ENCODE measurements around the gene TBC1D22A. TPM values are rescaled to one million over a fixed set of nuclear protein-coding genes. Genes with fewer than 3 reads are reported as not detected.

TBC1D22A gene
- total RNA-seq, 6 experiments from 2014 or later, result 20.4 to 24.1 (median 22.2) TPM

DNA sequence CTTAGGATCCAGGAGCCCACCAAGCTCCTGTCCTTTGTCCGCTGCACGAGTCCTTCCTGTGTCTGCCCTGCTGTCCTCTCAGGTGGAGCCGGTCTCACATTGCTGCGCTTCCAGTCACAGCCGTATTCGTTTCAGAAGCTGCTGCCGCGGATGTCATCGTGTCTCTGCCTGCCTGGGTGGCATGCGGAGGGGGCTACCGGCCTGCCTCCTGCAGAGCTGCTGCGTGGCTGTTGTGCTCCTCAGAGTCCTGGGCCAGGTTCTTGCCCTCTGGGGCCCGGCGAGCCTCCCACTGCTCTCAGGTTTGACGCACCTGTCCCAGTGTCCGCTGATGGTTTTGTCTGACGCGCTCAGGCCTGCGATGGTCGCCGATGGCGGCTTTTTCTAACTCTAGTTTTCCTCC lies 254.2 kb downstream of the TBC1D22A start:
- Mint-ChIP-seq H3K36me3 (ENCODE audit: low read depth) (no peaks in the 10 kb centered on the region; the same call in 1 of the 2 replicates), H3K9me3 (no peaks in the 10 kb centered on the region), H3K4me3 (no peak overlapping the region), H3K27me3 (ENCODE audit: insufficient read depth) (no peaks in the 10 kb centered on the region; the same call in 1 of the 2 replicates), H3K27ac (no peak overlapping the region), H3K4me1 (ENCODE audit: low read depth) (peaks cover 10% of the 10 kb centered on the region)
- TF ChIP-seq, protein P1, sequence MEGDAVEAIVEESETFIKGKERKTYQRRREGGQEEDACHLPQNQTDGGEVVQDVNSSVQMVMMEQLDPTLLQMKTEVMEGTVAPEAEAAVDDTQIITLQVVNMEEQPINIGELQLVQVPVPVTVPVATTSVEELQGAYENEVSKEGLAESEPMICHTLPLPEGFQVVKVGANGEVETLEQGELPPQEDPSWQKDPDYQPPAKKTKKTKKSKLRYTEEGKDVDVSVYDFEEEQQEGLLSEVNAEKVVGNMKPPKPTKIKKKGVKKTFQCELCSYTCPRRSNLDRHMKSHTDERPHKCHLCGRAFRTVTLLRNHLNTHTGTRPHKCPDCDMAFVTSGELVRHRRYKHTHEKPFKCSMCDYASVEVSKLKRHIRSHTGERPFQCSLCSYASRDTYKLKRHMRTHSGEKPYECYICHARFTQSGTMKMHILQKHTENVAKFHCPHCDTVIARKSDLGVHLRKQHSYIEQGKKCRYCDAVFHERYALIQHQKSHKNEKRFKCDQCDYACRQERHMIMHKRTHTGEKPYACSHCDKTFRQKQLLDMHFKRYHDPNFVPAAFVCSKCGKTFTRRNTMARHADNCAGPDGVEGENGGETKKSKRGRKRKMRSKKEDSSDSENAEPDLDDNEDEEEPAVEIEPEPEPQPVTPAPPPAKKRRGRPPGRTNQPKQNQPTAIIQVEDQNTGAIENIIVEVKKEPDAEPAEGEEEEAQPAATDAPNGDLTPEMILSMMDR (IDR thresholded peaks at IDR 0.05), result no peak
- DNase-seq, result no peak

DNA sequence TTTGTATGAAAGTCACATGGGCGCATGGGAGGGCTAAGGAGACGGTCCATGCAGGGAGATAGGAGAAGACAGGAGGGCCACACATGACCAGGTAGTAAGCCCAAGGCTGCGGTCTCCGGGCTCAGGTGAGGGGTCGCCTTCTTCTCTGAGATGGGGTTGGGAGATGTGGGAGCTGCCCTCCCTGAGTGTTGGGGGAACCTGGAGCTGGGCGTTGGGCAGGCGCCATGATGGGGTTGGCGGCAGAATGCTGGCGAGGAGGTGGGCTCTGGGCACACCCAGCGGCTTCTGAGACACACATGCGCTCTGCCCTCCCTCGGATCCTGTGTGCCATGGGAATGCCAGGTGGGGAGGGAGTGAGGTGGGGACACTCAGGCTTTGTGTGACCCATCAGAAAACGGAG lies 254.8 kb downstream of the TBC1D22A start:
- H3K27me3 Mint-ChIP-seq (ENCODE audit: insufficient read depth), result no peaks in the 10 kb centered on the region; the same call in 1 of the 2 replicates
- DNase-seq, result no peak
- H3K9me3 Mint-ChIP-seq, result no peaks in the 10 kb centered on the region

DNA sequence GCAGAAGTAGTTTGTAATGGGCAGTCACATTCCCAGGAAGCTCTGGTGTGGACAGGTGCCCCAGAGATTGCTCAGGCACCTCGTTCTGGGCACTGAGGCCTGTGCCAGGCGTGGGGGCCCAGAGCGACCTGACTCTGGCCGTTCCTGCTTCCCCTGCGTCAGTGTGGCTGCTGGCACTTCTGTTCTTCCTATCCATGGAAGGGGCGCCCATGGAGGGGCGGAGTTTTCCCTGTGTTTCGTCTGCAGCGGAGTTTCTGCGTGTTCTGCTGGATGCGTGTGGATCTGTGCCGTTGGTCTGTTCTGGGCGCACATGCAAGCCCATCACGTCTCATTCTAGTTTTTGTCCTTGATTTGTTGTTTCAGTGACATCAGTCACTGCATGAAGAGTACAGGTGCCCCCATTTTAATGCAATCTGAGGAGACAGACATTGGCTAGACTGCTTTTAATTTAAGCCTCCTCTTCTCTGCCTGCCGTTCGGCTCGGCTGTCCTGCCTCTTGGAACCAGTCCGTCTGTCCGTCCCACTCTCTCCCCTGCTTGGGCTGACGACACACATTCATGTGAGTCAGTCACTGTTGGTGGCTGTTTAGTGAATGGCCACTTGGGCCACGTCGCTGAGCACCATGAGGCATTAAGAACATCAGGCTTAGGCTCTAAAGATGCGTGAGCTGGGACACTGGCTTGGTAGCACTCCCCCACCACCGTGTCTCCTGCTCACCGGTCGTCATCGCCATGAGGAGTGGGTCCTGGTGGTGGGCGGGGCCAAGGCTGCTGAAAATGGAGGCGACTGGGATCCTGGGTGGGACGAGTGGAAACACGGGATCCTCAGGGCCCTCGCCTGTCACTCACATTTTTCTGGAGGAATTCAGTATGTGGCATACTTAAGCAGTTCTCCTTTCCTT lies 255.8 kb downstream of the TBC1D22A start:
- Mint-ChIP-seq H3K4me1 (ENCODE audit: low read depth) (peaks cover 8% of the 10 kb centered on the region), H3K27ac (no peak overlapping the region), H3K9me3 (no peaks in the 10 kb centered on the region), H3K27me3 (ENCODE audit: insufficient read depth) (no peaks in the 10 kb centered on the region; the same call in 1 of the 2 replicates), H3K36me3 (ENCODE audit: low read depth) (no peaks in the 10 kb centered on the region; the same call in 1 of the 2 replicates), H3K4me3 (no peak overlapping the region)
- no peak for DNase-seq
- TF ChIP-seq, protein P1 (IDR thresholded peaks at IDR 0.05), result no peak

More for the DNA sequence above, 254.8 kb downstream of the TBC1D22A start:
- H3K4me1 Mint-ChIP-seq (ENCODE audit: low read depth), result peaks cover 13% of the 10 kb centered on the region
- H3K27ac Mint-ChIP-seq, result no peak overlapping the region
- no peaks in the 10 kb centered on the region; the same call in 1 of the 2 replicates for H3K36me3 Mint-ChIP-seq (ENCODE audit: low read depth)
- no peak overlapping the region for H3K4me3 Mint-ChIP-seq
- TF ChIP-seq, protein P1 (IDR thresholded peaks at IDR 0.05), result no peak

DNA sequence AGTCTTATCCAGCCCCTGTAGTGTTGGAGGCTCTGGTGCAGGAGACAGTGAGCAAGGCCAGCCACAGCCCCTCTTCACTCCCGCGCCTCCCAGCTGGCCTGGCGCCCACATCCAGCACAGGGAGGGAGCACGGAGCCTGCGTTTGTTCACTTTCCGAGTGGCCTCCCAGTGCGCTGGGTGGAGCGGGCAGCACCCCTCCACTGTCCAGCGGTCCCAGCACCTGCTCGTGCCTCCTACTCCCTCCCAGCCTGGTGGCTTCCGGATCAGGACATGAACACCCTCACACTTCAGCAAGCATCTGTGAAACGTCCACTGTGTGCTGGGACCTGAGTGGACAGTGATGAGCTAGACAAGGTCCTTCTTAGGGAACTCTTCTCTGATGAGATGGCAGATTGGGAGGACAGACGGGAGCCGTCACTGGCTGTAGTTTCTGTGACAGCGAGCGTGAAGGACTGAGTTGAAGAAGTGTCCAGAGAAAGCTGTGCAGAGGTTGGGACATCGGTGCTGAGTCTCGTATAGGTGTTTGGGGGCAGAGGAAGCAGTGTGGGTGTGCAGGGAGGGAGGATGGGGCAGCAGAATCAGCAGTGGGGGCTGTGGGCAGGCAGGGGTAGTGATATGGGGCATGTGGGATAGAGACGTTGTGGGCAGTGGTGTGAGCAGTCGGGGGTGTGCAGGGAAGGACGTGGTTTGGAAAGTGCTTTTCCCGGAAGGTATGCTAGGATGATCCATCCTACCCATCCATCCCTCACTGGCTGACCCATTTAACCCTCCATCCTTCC lies 256.8 kb downstream of the TBC1D22A start:
- DNase-seq, result no peak
- no peaks in the 10 kb centered on the region; the same call in 1 of the 2 replicates for H3K36me3 Mint-ChIP-seq (ENCODE audit: low read depth)
- TF ChIP-seq, protein P1 (IDR thresholded peaks at IDR 0.05), result no peak
- H3K9me3 Mint-ChIP-seq, result no peaks in the 10 kb centered on the region
- no peak overlapping the region for H3K27ac Mint-ChIP-seq
- H3K4me1 Mint-ChIP-seq (ENCODE audit: low read depth), result peaks cover 6% of the 10 kb centered on the region
- H3K4me3 Mint-ChIP-seq, result no peak overlapping the region
- H3K27me3 Mint-ChIP-seq (ENCODE audit: insufficient read depth), result no peaks in the 10 kb centered on the region; the same call in 1 of the 2 replicates

DNA sequence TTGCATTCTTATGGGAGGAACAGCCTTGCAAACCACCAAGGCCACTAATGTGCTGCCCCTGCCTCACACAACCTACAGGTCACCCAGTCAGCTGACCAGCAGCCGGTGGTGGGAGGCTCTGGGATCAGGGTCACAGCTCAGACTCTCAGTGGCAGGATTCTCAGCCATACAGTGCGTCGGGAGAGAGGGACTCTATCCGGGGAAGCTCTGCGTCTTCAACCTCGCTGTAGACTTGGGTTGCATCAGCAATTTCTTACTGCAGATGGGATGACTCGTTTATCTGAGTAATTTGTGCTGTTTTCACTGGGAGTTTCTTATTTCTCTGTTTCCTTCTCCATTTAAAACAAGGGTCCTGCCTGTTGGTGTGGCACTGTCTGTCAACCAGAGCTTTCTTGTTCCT lies 257.7 kb downstream of the TBC1D22A start:
- TF ChIP-seq, protein P1 (IDR thresholded peaks at IDR 0.05), result no peak
- no peak for DNase-seq
- Mint-ChIP-seq H3K27me3 (ENCODE audit: insufficient read depth) (no peaks in the 10 kb centered on the region; the same call in 1 of the 2 replicates), H3K27ac (no peak overlapping the region), H3K9me3 (no peaks in the 10 kb centered on the region), H3K4me3 (no peak overlapping the region), H3K36me3 (ENCODE audit: low read depth) (no peaks in the 10 kb centered on the region; the same call in 1 of the 2 replicates), H3K4me1 (ENCODE audit: low read depth) (peaks cover 6% of the 10 kb centered on the region)

Data from HFFc6 (cell line).